Measurements from ENCODE around the gene LYZL1.
"Not testable (repeated sequence)": the region's sequence is repeated elsewhere in the genome, so short reads cannot be mapped to it uniquely, and the experiment has no call there.

DNA sequence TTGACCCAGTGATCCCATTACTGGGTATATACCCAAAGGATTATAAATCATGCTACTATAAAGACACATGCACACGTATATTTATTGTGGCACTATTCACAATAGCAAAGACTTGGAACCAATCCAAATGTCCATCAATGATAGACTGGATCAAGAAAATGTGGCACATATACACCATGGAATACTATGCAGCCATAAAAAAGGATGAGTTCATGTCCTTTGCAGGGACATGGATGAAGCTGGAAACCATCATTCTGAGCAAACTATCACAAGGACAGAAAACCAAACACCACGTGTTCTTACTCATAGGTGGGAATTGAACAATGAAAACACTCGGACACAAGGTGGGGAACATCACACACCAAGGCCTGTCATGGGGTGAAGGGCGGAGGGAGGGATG is 48.7 kb downstream of the LYZL1 start:
- not testable (repeated sequence) for TF ChIP-seq CTCF, POLR2A (IDR thresholded peaks at IDR 0.05)
